Retinal pigment epithelial cell (primary cell): ENCODE data around the gene PSPN.
"Not testable (repeated sequence)": the region's sequence is repeated elsewhere in the genome, so short reads cannot be mapped to it uniquely, and the experiment has no call there.

ENCODE experiments used
- DNase-seq: peaks from one replicate; pipeline ENCODE4 v3.0.0-alpha.2; 2010; ENCODE audit warnings: low read depth
- H3K4me3 ChIP-seq: 2 replicates; pipeline ENCODE4 v1.5.1; 2011; ENCODE audit warnings: mild to moderate bottlenecking, low read length, control low read depth, moderate library complexity
- TF ChIP-seq, protein P1 (sequence below): conservative IDR thresholded peaks from 2 replicates; pipeline ENCODE4 v1.5.1; 2011; ENCODE audit warnings: low read depth, low read length, control low read depth, inconsistent platforms

PSPN gene

DNA sequence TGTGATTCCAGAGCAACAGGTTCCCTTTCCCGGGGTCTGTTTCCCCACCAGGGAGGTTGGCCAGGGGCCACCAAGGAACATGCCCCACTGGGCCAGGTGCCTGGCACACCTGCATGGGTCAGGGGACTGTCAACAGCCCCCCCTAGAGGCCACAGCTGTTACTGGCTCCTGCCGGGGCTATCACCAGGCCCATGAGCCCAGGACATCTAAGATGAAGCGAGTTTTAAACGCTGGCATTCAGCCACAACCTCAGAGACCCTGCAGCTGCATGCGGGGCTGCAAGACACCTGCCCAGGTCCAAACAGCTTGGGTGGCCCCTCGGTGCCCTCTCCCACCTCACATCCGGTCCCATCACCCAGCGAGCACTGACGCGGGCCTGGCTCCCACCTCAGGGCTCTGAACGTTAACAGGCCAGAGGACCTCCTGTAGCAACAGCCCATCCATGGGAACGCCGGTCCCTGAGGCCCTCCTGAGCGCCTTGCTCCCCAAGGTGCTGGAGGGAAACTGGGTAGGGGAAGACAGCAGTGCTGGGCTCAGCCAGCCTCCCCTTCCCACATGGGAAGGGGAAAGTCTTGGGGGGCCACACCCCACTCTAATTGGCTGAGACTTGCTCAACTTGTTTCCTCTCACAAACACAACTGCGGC, 36.8 kb upstream of the PSPN start:
- TF ChIP-seq, protein P1, sequence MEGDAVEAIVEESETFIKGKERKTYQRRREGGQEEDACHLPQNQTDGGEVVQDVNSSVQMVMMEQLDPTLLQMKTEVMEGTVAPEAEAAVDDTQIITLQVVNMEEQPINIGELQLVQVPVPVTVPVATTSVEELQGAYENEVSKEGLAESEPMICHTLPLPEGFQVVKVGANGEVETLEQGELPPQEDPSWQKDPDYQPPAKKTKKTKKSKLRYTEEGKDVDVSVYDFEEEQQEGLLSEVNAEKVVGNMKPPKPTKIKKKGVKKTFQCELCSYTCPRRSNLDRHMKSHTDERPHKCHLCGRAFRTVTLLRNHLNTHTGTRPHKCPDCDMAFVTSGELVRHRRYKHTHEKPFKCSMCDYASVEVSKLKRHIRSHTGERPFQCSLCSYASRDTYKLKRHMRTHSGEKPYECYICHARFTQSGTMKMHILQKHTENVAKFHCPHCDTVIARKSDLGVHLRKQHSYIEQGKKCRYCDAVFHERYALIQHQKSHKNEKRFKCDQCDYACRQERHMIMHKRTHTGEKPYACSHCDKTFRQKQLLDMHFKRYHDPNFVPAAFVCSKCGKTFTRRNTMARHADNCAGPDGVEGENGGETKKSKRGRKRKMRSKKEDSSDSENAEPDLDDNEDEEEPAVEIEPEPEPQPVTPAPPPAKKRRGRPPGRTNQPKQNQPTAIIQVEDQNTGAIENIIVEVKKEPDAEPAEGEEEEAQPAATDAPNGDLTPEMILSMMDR = peak; percentile 85
- DNase-seq = no peak
- no peak overlapping the region for H3K4me3 ChIP-seq

DNA sequence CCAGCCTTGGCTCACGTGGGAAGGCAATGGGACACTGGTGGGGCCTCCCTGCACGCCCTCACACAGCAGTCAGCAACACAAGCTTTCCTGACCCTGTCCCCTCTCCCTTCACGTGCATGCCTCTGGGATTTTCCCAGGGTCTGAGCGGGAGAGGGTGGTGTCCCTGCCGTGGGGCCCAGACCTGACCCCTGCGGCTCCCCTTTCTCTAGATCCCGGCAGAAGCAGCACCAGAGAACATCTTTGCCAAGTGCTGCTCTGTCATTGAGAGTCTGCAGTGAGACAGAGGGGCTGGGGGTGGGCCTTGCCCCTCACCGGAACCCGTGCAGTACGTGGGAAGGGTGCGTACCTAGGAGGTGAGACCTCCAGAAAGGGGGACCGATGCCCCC, 36.3 kb upstream of the PSPN start:
- DNase-seq = no peak
- TF ChIP-seq, protein P1 = no peak
- H3K4me3 ChIP-seq = no peak overlapping the region

DNA sequence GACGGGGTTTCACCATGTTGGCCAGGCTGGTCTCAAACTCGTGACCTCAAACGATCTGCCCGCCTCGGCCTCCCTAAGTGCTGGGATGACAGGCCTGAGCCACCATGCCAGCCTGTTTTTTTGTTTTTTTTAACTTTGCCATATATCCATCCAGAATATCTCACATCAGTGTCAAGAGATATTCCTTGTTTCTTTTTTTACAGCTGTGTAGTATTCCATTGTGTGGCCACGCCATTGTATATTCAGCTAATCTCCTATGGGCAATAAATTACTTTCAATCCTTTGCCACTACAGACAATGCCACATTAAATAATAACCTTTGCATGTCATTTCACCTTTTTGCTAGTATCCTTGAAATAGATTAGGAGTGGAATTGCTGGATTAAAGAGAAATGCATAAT, 33.6 kb upstream of the PSPN start:
- H3K4me3 ChIP-seq = no peak overlapping the region
- TF ChIP-seq, protein P1 = no peak
- DNase-seq = no peak

DNA sequence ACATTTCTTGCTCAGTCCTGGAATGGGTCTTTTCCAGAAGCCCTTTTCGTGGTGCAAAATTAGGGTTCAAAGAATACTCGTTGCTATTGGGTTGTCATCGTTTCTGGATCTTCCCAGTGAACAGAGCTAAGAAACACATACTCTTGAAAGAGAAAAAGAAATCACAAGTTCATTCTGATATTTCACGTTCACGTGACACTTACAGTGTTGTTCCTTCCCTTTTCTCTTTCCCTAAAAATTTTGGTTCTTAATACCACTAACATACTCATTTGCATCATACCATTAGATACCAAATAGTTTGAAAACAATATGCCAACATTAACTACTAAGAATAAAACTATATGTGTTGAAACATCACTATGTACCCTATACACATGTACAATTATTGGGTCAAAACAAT, 30.7 kb upstream of the PSPN start:
- H3K4me3 ChIP-seq = no peak overlapping the region
- TF ChIP-seq, protein P1 = no peak
- DNase-seq = no peak

DNA sequence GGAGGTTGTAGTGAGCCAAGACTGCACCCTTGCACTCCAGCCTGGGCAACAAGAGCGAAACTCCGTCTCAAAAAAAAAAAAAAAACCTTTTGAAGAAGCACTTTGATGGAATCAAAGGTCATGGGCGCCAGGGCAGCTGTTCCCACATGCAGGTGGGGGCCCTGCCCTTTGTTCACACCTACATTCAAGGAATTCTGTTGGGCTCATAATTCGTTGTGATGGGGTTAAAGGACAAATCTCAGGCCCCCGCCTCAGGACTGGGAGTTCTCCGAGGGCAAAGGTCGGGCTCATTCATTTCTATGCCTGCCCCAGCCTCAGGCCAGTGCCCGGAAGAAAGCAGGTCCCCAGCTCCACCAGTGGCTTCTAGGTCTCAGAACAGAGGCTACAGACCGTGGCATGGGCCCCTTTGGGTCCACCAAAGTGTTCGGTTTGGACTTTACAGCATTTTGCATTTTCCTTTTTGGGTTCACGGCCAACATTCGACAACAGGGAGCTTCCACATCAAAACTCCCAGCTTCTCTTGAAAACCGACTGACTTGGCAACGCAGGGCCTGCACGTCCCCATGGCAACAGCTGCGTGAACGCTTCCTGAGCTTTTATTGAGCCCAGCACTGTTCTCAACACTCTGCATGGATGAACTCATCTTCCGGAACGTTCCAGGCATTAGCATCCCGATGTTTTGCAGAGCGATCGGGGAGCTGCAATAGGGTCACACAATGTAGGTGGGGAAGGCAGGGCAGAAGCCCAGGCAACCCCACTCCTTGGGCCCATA, 27.3 kb upstream of the PSPN start:
- TF ChIP-seq, protein P1 = no peak
- peak; percentile 14 for DNase-seq

DNA sequence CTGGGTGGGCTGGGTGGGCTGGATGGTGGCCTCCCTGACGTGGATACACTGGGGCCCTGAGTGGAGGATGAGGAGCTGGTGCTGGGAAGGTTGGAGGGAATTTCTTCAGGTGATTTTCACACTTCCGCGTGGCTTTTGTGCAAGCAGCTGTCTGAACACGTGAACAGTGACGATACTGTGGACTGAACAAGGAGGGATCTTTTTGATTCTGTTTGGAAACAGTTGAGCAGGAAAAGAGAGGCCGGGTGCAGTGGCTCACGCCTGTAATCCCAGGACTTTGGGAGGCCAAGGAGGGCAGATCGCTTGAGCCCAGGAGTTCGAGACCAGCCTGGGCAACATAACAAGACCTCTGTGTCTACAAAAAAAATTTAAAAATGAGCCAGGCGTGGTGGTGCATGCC, 26.3 kb upstream of the PSPN start:
- no peak overlapping the region for H3K4me3 ChIP-seq
- TF ChIP-seq, protein P1 = no peak
- no peak for DNase-seq

More for the DNA sequence above, 27.3 kb upstream of the PSPN start:
- H3K4me3 ChIP-seq = no peak overlapping the region

DNA sequence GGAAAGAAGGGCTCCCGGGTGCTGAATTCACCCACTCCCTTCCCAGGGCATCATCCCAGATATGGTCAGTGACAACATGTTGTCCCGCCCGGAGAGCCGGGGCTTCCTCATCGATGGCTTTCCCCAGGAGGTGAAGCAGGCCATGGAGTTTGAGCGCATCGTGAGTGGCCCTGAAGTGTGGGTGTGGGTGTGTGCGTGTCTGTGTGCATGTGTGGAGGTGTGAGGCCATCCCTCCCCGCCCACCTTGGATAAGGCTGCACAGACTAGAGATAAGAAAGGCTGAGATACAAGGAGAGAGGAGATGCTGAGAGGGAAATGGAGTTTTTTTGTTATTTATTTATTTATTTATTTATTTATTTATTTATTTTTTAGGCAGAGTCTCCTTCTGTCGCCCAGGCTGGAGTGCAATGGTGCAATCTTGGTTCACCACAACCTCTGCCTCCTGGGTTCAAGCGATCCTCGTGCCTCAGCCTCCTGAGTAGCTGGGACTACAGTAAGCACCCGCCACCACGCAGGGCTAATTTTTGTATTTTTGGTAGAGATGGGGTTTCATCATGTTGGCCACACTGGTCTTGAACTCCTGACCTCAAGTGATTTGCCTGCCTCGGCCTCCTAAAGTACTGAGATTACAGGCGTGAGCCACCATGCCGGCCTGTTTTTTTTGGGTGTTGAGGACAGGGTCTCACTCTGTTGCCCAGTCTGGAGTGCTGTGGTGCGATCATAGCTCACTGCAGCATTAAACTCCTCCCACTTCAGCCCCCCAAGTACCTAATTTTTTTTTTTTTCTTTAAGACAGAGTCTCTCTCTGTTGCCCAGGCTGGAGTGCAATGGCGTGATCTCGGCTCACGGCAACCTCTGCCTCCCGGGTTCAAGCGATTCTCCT, 24.6 kb upstream of the PSPN start:
- H3K4me3 ChIP-seq, DNase-seq: not testable (repeated sequence)
